Hematopoietic multipotent progenitor cell treated with erythropoietin and hydrocortisone succinate and interleukin-3 and kit ligand, for 6 days (in vitro differentiated cells): ENCODE data around the gene STMN1.

Source experiments
- DNase-seq: peaks from one replicate; pipeline ENCODE4 v3.0.0-alpha.2; 2015

Gene STMN1

DNA sequence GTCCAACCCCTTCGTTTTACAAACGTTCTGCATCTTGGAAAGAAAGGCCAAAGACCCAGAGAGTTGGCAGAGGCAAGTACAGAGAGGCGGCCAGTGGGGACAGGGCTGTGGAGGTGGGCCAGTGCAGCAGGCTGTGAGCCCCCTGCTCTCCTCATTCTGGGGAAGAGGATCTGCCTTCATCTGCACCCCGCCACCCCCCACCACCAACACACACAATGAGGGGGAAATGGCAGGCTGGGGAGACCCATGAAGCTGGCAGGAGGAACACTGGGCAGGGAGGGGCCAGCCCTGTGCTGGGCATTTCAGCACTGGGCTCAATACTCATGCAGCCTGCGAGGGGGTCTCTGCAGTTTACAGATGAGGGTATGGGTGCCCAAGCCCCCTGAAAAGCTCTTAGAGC, 14.6 kb downstream of the STMN1 start:
- no peak for DNase-seq

DNA sequence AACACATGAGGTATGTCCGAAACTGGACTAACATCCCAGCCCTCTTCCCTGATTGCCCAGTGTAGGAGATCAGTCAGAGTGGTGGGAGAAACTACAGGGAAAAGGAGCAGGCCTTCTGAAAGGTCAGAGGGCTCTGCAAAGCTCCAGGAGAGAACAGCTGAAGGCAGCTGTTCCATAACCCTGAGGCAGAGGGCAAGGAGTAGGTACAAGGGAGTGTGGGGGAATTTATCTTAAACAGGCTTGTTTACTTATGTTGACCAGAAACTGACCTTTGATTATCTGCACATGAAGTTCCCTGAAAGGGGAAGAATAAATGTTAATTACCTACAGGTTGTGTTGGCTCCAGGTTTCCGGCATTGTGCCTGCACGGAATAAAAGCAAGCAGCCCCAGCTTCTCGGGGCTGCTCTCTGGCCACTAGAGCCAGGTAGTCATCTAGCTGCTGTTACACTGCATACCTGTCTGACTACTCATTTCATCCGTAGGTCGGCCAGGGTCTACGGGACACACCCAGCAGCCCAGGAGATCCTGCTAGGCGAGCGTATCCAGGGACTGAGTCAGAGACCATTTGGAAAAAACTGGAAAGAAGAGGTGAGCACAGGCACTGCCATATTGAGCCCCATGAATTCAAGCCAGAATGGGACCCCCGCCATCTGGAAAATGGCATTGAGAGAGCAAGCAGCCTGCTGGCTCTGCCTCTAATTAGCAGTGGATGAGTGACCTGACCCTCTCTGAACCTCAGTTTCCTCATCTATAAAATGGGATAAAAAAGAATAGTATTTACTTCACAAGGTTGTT, 15.8 kb downstream of the STMN1 start:
- no peak for DNase-seq

DNA sequence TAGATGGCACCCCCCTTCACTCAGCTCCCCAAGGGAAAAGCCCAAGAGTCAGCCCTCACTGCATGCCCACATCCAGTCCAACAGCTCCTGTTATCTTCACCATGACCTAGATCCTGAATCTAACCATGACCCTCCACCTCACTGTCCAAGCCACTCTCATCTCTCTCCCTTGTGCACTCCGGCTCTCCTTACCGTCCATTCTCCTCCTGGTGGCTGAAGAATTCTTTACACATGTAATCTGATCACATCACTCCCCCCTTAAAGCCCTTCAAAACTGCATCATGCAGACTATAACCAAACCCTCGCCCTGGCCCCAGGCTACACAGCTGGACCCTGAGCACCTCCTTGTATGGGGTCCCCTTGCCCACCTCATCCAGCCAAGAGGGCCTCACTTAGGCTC, 16.7 kb downstream of the STMN1 start:
- no peak for DNase-seq

DNA sequence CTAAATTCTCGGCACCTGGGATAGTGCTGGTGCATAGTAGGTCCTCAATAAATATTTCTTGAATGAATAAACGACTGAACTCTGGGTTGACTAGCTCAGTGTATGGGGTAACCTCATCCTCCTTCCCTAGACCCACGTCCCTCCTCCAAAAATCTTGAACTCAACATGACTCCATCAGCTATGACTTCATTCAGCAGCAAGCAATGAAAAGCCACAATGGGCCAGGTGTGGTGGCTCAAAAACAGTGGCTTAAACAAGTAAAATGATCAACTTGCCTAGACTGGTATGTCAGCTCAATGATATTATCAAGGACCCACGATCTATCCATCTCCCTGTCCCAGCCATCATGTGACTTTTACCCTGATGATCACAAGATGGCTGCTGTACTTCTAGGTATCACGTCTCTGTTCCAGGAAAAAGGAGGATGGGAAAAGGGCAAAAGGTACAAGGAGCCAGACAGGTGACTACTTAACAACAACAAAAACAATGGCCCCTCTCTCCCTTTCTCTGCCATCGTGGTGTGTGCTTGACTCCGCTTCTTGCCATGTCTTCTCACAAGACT, 17.7 kb downstream of the STMN1 start:
- DNase-seq = no peak

DNA sequence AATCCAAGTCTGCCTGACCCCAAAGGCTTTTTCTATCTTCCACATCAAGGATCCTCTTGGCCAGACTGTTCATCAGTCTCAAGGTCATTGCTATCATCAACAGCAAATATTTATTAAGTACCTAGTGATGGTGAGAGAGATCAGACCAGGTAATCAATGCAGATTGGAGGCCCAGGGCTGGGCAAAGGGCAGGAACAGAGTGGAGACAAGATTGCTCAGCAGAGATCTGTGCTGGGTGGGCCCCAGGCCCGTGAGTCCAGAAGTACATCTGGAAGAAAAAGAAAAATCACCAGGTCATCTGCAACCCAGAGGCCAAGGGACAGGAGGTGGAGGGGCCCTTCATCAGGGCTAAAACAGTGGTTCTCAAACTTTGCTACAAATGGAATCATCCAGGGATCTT, 20.6 kb downstream of the STMN1 start:
- DNase-seq = no peak

DNA sequence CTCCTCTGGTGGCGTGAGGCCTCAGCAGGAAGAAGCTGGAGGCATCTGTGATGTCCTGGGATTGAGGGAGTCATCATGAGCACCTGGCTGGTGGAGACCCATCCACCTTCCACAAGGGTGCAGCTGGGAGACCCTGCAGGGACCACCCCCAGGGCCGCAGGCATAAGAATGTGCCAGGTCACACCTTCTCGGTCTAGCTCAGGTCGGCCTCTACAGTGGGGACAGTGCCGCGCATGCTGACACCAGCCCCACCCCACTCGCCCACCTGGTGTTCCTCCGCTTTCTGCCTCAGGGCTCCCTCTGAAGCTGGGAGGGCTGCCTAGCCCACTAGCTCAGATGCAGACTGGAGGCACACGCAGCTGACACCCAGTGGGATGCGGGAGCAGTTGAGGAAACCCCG, 25.0 kb downstream of the STMN1 start:
- DNase-seq = no peak

DNA sequence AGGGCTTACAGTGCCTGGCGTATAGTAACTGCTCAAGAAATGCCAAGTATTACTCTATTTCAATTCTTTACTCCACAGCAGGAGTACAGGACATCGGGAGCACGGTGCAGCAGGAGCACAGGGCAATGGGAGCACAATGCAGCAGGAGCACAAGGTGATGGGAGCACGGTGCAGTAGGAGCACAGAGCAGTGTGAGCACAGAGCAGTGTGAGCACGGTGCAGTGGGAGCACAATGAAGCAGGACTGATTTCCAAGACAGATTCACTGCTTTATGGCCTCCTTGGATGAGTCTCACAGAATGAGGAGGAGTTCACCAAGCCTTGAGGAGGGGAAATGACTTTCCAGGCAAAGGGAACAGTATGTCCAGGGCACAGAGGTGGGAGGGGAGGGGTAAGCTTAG, 25.7 kb downstream of the STMN1 start:
- no peak for DNase-seq

DNA sequence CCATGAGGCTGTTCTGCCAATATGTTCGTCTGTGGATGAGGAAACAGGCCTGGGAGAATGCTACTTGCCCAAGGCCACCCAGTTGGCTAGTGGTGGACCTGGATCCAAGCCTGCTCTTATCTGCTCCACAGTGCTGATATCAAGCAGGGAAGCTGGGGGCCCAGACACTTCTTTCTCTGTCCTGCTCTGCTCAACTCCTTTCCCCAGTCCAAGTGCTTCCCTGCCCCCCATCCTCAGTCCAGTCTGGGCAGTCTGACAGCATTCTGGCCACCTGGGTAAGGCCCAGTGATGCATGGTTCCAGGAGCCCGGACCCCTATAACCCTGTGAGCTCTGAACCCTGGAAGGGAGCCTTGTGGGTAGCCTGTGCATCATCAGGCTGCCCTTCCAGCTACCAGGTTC, 26.5 kb downstream of the STMN1 start:
- peak; percentile 56 for DNase-seq

DNA sequence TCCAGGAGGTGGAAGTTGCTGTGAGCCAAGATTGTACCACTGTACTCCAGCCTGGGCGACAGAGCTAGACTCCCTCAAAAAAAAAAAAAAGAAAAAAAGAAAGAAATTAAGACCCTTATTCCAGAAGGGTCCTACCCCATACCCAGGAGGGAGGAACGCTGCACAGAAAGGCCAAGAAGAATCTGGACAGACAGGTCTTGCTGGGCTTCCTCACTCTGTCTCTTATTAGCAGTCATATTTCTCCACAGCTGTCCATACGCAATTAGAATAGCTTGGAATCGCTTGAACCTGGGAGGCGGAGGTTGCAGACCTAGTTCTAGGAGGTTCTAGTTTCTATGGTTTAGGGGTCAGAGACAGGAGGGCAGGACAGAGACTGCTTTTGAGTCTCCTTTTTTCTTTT, 27.5 kb downstream of the STMN1 start:
- DNase-seq = no peak

DNA sequence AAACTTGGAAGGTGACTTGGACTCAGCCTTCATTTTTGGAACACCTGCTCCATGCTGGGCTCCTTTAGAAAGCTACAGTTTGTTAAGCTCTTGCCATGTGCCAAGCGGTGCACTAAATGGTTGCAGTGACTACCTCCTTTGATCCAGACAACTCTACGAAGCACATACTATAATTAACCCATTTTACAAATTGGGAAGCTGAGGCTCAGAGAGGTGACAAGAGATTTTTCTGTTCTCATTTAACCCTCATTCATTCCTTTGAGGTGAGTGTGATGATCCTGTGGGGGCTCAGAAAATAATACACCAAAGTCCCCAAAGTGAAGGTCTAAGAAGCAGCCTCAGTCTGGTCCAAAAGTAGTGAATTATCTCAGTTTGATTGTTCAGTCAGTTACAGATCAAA, 29.1 kb downstream of the STMN1 start:
- no peak for DNase-seq

DNA sequence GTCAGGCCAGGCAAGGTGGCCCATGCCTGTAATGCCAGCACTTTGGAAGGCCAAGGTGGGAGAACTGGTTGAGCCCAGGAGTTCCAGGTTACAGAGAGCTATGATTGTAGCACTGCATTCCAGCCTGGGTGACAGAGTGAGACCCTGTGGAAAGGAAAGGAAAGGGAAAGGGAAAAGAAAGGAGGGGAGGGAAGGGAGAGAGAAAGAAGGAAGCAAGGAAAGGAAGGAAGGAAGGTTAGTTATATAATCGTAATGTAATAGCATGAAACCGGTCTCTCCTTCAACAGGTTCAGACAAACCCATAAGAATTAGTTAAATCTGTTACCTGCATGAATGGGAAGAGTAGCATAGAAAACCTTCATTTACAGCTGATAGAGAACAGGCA, 29.5 kb downstream of the STMN1 start:
- no peak for DNase-seq

DNA sequence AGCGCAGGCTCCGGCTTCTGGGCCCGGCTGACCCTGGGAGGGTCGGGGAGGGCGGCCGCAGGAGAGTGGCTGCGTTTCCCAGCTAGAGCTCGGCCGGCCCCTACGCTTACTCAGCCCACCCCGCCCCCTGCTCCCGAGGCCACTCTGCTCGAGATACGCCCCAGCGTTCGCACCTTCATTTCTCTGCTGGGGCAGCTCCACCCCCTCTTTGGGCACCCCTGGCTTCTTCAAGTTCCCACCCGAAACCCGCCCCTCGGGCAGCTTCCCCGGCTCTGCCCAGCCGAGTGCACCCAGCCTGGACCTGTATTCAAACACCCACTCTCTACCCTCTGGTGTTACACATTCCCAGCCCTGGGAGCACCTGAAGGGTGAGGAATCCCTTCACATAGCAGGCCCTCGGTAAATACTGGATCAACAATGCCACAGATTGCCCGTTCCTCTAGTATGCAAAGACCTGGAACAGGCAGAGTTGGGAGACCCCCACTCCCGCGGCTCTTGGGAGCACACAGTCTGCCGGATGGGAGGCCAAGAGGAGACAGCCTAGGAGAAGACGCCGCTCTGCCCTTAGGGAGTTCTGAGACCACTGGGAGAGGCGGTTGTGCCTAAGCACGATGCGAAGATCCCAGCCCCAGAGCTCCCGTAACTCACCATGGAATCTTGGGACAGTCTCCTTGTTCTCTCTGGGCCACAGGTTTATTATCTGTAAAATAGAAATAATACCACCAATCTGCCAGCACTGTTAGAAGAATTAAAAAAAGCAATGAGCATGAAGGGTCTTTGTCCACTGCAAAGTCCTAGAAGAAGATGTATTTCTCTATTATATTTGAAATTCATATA, 30.1 kb downstream of the STMN1 start:
- DNase-seq = peak; percentile 63

DNA sequence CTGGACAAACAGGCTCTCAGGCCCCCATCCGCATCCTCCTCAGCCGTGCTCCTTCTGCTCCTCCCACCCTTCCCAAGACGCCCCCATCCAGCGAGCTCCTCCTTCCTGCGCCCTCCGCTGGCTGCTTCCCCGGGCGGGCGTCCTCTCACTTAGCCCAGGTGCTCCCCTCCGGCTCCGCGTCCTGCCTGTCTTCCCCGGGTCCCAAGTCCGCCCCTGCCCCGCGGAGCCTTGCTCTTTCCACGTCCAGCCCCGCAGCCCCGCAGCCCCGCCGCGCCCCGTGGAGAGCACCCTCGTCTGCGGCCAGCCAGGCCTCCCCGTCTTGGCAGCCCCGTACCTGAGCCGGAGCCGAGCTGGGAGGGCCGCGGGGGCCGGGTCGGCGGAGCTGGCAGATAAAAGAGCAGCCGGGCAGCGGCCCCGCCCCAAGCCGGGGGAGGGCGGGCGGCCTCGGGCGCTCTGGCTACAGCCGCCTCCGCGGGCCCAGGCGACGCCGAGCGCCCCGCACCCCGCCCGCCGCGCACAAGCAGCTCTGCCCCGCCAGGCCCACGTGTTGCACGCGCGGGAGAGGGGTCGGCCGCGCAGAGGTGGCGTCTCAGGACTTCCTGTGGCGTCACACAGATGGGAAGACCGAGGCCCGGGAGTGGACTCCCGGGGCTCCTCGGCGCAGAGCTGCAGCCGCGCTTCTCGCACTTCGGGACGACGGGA, 30.9 kb downstream of the STMN1 start, which contains the start of gene PAQR7:
Gene PAQR7, minus strand, starts transcription at position 555 of the 702 bp plus-strand sequence. CDS start 11,869 bp downstream, outside the sequence.
- peak; percentile 83 for DNase-seq

DNA sequence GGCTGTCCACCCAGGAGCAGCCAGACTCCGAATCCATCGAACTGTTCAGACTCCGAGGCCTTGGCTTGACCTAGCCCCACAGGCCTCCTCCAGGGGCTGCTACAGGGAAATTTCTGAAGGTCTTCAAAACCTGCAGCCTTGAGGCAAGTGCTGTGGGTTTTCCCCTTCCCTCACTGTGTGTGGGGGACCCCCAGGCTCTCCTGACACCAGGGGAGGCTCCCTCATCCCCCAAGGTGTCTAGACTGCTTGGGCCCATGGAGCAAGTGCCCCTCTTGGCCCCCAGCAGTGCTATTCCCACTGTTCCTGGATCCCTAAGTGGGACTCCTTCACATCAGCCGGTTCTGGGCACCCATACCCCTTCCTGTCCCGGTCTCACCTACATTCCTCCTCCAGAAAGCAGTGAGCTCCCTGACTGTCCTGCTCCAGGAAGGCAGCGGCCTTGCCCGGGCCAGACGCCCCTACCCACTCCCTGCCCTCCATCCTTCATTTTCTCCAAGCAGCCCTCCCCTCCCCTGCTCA, 31.5 kb downstream of the STMN1 start:
- no peak for DNase-seq

DNA sequence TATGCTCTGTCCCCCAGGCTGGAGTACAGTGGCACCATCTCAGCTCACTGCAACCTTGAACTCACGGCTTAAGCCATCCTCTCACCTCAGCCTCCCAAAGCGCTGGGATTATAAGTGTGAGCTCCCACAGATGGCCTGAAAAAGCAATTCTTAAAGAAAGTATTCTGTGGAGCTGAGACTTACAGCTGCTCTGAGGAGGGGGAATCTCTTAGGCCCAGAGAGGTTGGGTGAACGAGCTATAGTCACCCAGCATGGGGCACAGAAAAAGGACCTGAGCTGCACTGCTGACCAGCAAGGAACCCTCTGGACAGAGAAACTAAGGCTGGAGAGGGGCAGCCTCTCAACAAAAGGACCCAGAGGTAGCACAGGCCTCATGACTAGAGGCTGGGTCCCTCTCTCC, 32.0 kb downstream of the STMN1 start:
- DNase-seq = no peak

DNA sequence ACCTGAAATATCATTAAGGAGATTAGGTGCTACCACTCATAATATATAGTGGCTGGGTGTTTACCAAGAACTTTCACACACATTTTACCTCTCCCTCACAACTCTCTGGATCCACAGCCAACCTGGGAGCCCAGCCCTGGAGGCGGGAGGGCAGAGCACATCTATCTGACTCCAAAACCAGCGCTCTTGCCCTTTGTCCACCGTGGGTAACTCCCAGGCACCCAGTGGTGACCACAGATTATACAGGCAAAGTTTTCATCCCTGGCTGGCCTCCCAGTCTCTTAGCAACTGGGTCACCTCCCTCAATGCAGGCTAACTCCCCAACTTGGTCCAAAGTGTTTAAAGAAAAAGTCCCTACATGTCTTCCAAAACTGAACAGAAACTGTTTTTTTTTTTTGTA, 33.1 kb downstream of the STMN1 start:
- peak; percentile 43 for DNase-seq

DNA sequence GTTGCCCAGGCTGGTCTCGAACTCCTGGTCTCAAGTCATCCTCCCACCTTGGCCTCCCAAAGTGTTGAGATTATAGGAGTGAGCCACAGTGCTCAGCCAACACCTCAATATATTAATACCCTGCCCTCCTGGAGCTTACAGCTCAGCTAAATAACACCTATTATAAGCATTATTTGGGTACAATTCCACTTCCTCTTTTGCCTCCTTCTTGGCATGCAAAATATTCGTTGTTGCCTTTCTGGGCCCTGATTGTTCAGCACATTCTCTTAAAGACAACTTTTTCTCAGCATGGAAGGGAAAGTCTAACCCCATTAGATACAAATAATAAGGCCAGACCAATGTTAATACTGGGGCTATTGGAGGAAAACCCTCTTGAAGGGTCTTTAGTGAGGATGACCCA, 33.5 kb downstream of the STMN1 start:
- peak; percentile 33 for DNase-seq

DNA sequence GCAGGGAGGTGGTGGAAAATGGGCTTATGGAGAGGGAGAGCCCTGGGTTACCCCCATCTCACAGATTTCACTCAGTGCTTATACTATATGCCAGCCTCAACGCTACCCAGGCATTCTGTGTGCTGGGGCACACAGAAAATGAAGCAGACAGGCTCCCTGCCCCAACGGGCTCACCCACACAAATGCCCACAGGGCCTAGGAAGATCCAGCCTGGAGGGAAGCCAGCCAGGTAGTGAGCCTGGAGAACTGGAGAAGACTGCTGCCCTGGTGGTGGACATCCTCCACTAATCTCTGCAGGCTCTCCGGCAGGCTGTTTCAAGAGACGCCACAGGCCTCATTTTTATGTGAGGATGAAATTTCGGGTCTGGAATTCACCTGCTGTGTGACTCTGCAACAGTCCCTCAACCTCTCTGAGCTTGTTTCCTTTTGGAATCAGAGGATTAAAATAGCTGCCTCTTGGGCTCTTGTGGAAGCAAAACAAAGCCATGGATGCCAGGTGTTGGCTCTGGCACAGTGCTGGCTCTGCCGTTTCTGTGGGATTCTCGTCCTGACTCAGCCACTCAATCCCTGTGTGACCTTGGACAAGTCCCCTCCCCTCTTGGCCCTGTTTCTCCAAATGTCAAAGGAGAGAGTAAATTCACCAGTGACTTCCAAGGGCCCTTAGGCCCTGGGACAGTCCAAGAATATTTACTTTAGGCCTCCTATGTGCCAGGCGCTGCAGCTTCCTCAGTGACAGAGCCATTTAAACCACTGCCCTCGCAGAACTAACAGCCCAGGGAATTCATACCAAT, 34.3 kb downstream of the STMN1 start:
- DNase-seq = no peak

DNA sequence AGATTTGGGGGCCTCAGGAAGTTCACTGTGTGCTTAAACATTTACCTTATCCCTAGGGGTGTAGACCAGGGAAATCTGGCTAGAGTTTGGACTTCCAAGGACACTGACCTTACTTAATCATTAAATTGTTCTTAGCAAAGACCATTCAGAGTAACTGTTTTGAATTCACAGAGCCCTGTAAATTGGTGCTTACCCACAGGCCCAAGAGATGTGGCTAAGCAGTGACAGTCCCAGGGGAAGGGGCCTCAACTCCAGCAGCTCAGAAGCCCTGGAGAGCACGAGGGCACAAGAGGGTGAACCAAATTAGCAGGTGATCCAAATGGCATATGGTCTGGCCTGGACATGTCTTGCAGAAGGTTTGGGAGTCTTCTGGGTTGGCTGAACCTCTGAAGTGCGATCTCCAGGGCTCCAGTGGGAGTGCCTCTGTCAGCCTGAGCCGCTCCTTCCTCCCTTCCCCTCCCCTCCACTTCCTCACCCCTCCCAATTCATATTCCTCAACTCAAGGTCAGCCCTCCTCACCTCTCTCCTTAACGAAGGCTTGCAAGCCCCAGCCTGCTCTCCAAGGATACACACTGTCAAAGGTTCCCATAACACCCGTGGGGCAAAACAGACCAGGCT, 35.0 kb downstream of the STMN1 start:
- DNase-seq = no peak

DNA sequence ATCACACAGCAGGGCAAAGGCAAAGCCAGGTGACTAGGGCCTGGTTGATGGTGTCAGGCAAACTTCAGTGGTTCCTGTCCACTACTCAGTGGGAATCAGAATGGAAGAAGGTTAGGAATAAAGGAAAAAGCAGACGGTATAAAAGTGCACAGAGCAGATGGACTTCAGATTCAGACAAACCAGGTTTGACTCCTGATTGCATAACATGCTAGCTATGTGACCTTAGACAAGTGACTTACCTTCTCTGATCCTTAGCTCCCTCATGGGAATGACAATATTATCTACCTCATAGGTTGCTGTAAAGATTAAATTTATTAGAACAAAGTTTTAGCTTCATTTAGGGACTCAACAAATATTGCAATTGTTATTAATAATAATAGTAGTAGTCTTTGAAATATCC, 35.6 kb downstream of the STMN1 start:
- no peak for DNase-seq

DNA sequence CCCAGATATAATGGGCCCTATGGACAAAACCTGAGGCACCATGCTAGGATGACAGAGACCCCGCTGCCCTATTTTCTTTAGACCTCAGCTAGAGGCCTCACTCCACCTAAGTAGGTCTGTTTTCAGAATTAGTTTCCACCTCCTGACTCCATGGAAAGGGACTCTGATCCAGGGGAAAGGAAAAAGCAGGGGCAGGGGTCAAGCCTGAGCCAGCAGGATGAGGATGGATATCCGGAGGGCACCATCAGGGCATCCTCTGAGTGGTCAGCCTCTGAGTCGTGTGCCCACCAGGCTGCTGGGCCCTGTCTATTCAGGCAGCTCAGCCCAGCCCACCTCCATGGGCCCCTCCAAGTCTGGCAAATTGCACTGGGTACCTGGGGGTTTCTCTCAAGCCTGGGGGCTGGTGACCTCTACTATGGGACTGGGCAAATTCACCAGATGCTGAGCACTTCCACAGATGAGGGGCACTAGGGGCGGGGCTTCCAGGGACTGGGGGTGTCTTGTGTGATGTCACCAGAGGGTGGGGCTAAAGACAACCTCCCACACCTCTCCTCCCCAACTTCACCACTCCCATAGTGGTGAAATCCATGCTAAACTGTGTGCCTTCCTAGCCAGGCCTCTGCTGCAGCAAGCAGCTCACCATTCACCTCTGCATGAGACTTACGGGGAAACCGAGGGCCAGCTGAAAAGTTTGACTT, 36.2 kb downstream of the STMN1 start:
- peak; percentile 43 for DNase-seq
